GM12878 (cell line): ENCODE measurements around the gene TEKT5. TPM values are rescaled to one million over a fixed set of nuclear protein-coding genes. Genes with fewer than 3 reads are reported as not detected.

Experiments
- ATAC-seq: fragments of 200-7000 bp; cut with Tn5 transposase; 3 replicates; pipeline ENCODE4 v1.9.1; 2020; ENCODE audit warnings: mild to moderate bottlenecking, moderate library complexity
- BruUV-seq: library from RNA; stranded (reverse); fragments of 400-500 nt; replicated peaks from 2 replicates; lab custom pipeline; 2021; lab: Mats Ljungman, UMichigan
- CTCF ChIA-PET: fragments of 300-600 bp; sonication (Branson Sonifier 250); formaldehyde crosslinking; extraction: SDS; loops from one replicate; lab custom pipeline; 2021; ENCODE audit warnings: inconsistent platforms; lab: Yijun Ruan, JAX
- POLR2A ChIA-PET: fragments of 350-600 bp; formaldehyde crosslinking; extraction: SDS; loops from one replicate; lab custom pipeline; 2021; ENCODE audit warnings: inconsistent platforms; lab: Charles Lee
- RAD21 ChIA-PET: fragments of 300-600 bp; sonication (Branson Sonifier 250); formaldehyde crosslinking; loops from one replicate; lab custom pipeline; 2023; ENCODE audit warnings: antibody characterized with exemption; ENCODE audit not compliant: unreplicated experiment; lab: Charles Lee
- SMC1A ChIA-PET: fragments of 300-600 bp; sonication (Branson Sonifier 250); formaldehyde crosslinking; loops from one replicate; lab custom pipeline; 2023; ENCODE audit not compliant: unreplicated experiment, uncharacterized antibody; lab: Charles Lee
- DNase-seq: peaks from one replicate; pipeline ENCODE4 v3.0.0-alpha.2; 2011; ENCODE audit warnings: low read depth, low spot score
- FAIRE-seq: peaks from 3 replicates; lab custom pipeline; 2011; peaks lifted over from hg19 to GRCh38; lab: Jason Lieb, UNC
- H2AFZ ChIP-seq: 2 replicates; pipeline ENCODE4 v1.6.0; 2011; ENCODE audit warnings: low read depth, low read length, control low read depth; ENCODE audit not compliant: control insufficient read depth
- H3K27ac ChIP-seq: 2 replicates; pipeline ENCODE4 v1.5.1; 2011; ENCODE audit warnings: control low read depth; ENCODE audit not compliant: control insufficient read depth, insufficient read depth
- H3K27me3 ChIP-seq, 2 experiments: replicated peaks in 1 of 2; 2 replicates each; pipeline versions ENCODE4 v1.6.0 to v1.6.1; 2011; ENCODE audit warnings: low read length in 1 of 2; ENCODE audit not compliant: control insufficient read depth in 2 of 2, insufficient read depth in 2 of 2
- H3K36me3 ChIP-seq, 2 experiments: 2 replicates each; pipeline ENCODE4 v1.5.1; 2011; ENCODE audit warnings: low read length in 1 of 2; ENCODE audit not compliant: control insufficient read depth in 2 of 2, insufficient read depth in 2 of 2
- H3K4me1 ChIP-seq: 2 replicates; pipeline ENCODE4 v1.6.1; 2011; ENCODE audit warnings: mild to moderate bottlenecking, low read length, moderate library complexity, mixed read lengths; ENCODE audit not compliant: control insufficient read depth, insufficient read depth
- H3K4me2 ChIP-seq: 2 replicates; pipeline ENCODE4 v1.6.0; 2011; ENCODE audit warnings: control low read depth; ENCODE audit not compliant: control insufficient read depth, insufficient read depth
- H3K4me3 ChIP-seq: fragments of 200-600 bp; sonication (generic); 2 replicates; pipeline ENCODE4 v1.5.1; 2016
- H3K79me2 ChIP-seq: 2 replicates; pipeline ENCODE4 v1.6.0; 2011; ENCODE audit warnings: low read length; ENCODE audit not compliant: control insufficient read depth, insufficient read depth
- H3K9ac ChIP-seq: 2 replicates; pipeline ENCODE4 v1.8.0; 2011; ENCODE audit warnings: low read length, control low read depth, mixed read lengths; ENCODE audit not compliant: control insufficient read depth, insufficient read depth
- H3K9me3 ChIP-seq: replicated peaks from 3 replicates; pipeline ENCODE4 v1.5.1; 2011; ENCODE audit warnings: mild to moderate bottlenecking, low read length; ENCODE audit not compliant: control insufficient read depth, insufficient read depth
- H4K20me1 ChIP-seq: 2 replicates; pipeline ENCODE4 v1.6.0; 2011; ENCODE audit not compliant: control insufficient read depth, insufficient read depth
- CHD2 ChIP-seq: IDR thresholded peaks from 2 replicates; pipeline ENCODE4 v1.6.1; 2011; ENCODE audit warnings: low read depth, low read length, improper control_type of control experiment, borderline replicate concordance
- FOXK2 ChIP-seq: fragments of 450-650 bp; IDR thresholded peaks from 2 replicates; pipeline ENCODE4 v1.6.1; 2017; ENCODE audit warnings: mild to moderate bottlenecking, moderate library complexity
- GABPA ChIP-seq: IDR thresholded peaks from 2 replicates; pipeline ENCODE4 v1.6.1; 2014; ENCODE audit warnings: antibody characterized with exemption, low read depth, mild to moderate bottlenecking, inconsistent platforms
- GATAD2B ChIP-seq: fragments of 450-650 bp; conservative IDR thresholded peaks from 2 replicates; pipeline ENCODE4 v1.6.1; 2017; ENCODE audit warnings: low read depth, mild to moderate bottlenecking, moderate library complexity
- IRF4 ChIP-seq: IDR thresholded peaks from 2 replicates; pipeline ENCODE4 v1.6.1; 2011; ENCODE audit warnings: low read depth, low read length
- NR2F1 ChIP-seq: fragments of 450-650 bp; conservative IDR thresholded peaks from 2 replicates; pipeline ENCODE4 v1.6.1; 2017; ENCODE audit warnings: mild to moderate bottlenecking
- RAD51 ChIP-seq: fragments of 450-650 bp; IDR thresholded peaks from 2 replicates; pipeline ENCODE4 v1.6.1; 2016; ENCODE audit warnings: moderate library complexity, mild to moderate bottlenecking, inconsistent platforms
- RELA ChIP-seq: fragments of 450-650 bp; IDR thresholded peaks from 2 replicates; pipeline ENCODE4 v1.8.0; 2014; ENCODE audit warnings: borderline replicate concordance; ENCODE audit not compliant: partially characterized antibody
- SIX5 ChIP-seq: IDR thresholded peaks from 2 replicates; pipeline ENCODE4 v1.6.1; 2011; ENCODE audit warnings: mild to moderate bottlenecking, low read depth, low read length, moderate library complexity; ENCODE audit not compliant: severe bottlenecking
- SMAD5 ChIP-seq: IDR thresholded peaks from 2 replicates; pipeline ENCODE4 v1.6.1; 2016; ENCODE audit warnings: antibody characterized with exemption, low read depth
- SREBF1 ChIP-seq: IDR thresholded peaks from 2 replicates; pipeline ENCODE4 v1.6.1; 2012; ENCODE audit warnings: mild to moderate bottlenecking, low read length
- SUZ12 ChIP-seq: fragments of 200-600 bp; sonication (generic); IDR thresholded peaks from one replicate; pipeline ENCODE4 v1.6.1; 2018; ENCODE audit warnings: antibody characterized with exemption, mild to moderate bottlenecking; ENCODE audit not compliant: unreplicated experiment
- ZNF207 ChIP-seq: fragments of 450-650 bp; IDR thresholded peaks from 2 replicates; pipeline ENCODE4 v1.6.1; 2014; ENCODE audit warnings: antibody characterized with exemption, mild to moderate bottlenecking, borderline replicate concordance
- WGBS: methylation state at CpG from one replicate; pipeline ENCODE4 v1.1.6; 2016; ENCODE audit warnings: low lambda C conversion rate; ENCODE audit not compliant: insufficient replicate concordance, insufficient coverage; ENCODE audit errors: missing lambda C conversion rate; 5-methylcytosine and 5-hydroxymethylcytosine counted together
- in situ Hi-C: fragments of 300-500 bp; cut with MboI; formaldehyde crosslinking; loops from 9 replicates; pipeline ENCODE4 v1.14.3; 2018; ENCODE audit warnings: mixed read lengths
- intact Hi-C: fragments of 100-400 bp; cut with micrococcal nuclease; formaldehyde crosslinking; loops from one replicate; pipeline ENCODE4 v1.14.2; 2022; ENCODE audit not compliant: unreplicated experiment
- polyA plus RNA-seq, 11 experiments: library from polyadenylated mRNA; depleted of rRNA in 4 of 11; unstranded in 6 of 11; stranded (reverse) in 5 of 11; fragments of >200 nt; fragmentation: Nextera tagmentation in 4 of 11; fragmentation: Illumina TruSeq in 1 of 11; extraction: Ambion mirVana in 4 of 11; extraction: Trizol in 1 of 11; gene quantifications; 1 replicate in 1 of 11; 2 replicates in 10 of 11; pipeline versions ENCODE4 v1.2.1 to v1.2.3, GENCODE V29; 2011 to 2016; ENCODE audit warnings: inconsistent platforms in 2 of 11, missing spikeins in 2 of 11, low read depth in 1 of 11
- total RNA-seq, 4 experiments: library from RNA; depleted of rRNA in 3 of 4; stranded (reverse); fragments of >200 nt in 3 of 4; fragmentation: Illumina TruSeq in 1 of 4; extraction: Trizol in 1 of 4; gene quantifications; 2 replicates each; pipeline versions ENCODE4 v1.2.1 to v1.2.3, GENCODE V29; 2013 to 2021
- TF ChIP-seq, protein P1 (sequence below): IDR thresholded peaks from 2 replicates; pipeline ENCODE4 v1.6.1; 2011; ENCODE audit warnings: borderline replicate concordance, low read depth, mild to moderate bottlenecking, moderate library complexity, mixed read lengths, low read length; ENCODE audit not compliant: insufficient read depth; ENCODE audit errors: extremely low read length
- TF ChIP-seq, protein P2 (sequence below): IDR thresholded peaks from 2 replicates; pipeline ENCODE4 v1.6.1; 2012; ENCODE audit warnings: low read depth, low read length, improper control_type of control experiment
- TF ChIP-seq, protein P3 (sequence below): fragments of 450-650 bp; IDR thresholded peaks from 2 replicates; pipeline ENCODE4 v1.6.1; 2018; ENCODE audit warnings: borderline replicate concordance, mild to moderate bottlenecking; ENCODE audit not compliant: partially characterized antibody

Gene TEKT5
- total and polyA plus RNA-seq, 10 of the 15 experiments (the other 5 are each of a cell fraction or from before 2014, with no cell fraction given) = 0.19 to 2.2 (median 0.68) TPM; not detected in 1

DNA sequence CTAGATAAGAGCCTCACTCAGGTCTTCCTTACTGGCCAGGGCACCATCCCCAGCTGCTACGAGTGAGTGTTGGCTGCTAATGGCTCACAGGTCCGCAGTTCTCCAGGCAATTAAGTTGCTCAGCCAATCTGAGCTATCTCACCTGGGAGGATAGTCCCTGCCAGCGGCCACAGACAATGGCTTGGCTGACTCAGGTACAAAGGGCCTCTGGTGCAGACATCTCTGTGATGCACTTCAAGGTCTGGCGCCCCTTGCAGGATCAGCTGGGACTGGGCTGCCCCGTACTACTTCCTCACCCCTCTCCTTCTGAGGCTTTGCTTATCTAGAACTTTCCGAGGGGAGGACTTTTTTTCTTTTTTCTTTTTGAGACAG, 65.2 kb downstream of the TEKT5 start:
- ATAC-seq = 0 out of 3 replicates have a peak, but pooled peaks have one; percentile 27
- FAIRE-seq = no peak
- 30% methylated on average over 6 of the region's 6 CpGs for WGBS
- RAD21 ChIA-PET = interaction anchor here (0.7 kb wide), 1 partner anchor 24 kb away, joined by 3 read pairs; no protein-coding TSS in a partner anchor
- H4K20me1 ChIP-seq = no peaks in the 10 kb centered on the region
- no peak for DNase-seq
- H3K4me3 ChIP-seq = no peak overlapping the region
- H2AFZ ChIP-seq = no peak overlapping the region
- intact Hi-C loops = no loop called here
- no TSS peak for BruUV-seq
- no peak overlapping the region for H3K9ac ChIP-seq
- no peaks in the 10 kb centered on the region for H3K9me3 ChIP-seq
- TF ChIP-seq NR2F1 = no peak
- TF ChIP-seq CHD2 = no peak
- no peak for TF ChIP-seq SUZ12
- TF ChIP-seq, protein P1, sequence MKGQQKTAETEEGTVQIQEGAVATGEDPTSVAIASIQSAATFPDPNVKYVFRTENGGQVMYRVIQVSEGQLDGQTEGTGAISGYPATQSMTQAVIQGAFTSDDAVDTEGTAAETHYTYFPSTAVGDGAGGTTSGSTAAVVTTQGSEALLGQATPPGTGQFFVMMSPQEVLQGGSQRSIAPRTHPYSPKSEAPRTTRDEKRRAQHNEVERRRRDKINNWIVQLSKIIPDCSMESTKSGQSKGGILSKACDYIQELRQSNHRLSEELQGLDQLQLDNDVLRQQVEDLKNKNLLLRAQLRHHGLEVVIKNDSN = no peak
- TF ChIP-seq, protein P2, sequence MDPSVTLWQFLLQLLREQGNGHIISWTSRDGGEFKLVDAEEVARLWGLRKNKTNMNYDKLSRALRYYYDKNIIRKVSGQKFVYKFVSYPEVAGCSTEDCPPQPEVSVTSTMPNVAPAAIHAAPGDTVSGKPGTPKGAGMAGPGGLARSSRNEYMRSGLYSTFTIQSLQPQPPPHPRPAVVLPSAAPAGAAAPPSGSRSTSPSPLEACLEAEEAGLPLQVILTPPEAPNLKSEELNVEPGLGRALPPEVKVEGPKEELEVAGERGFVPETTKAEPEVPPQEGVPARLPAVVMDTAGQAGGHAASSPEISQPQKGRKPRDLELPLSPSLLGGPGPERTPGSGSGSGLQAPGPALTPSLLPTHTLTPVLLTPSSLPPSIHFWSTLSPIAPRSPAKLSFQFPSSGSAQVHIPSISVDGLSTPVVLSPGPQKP = no peak
- no peak for TF ChIP-seq SIX5
- TF ChIP-seq RELA = no peak
- TF ChIP-seq SMAD5 = no peak
- no peak for TF ChIP-seq ZNF207
- no peak for TF ChIP-seq GABPA
- TF ChIP-seq, protein P3, sequence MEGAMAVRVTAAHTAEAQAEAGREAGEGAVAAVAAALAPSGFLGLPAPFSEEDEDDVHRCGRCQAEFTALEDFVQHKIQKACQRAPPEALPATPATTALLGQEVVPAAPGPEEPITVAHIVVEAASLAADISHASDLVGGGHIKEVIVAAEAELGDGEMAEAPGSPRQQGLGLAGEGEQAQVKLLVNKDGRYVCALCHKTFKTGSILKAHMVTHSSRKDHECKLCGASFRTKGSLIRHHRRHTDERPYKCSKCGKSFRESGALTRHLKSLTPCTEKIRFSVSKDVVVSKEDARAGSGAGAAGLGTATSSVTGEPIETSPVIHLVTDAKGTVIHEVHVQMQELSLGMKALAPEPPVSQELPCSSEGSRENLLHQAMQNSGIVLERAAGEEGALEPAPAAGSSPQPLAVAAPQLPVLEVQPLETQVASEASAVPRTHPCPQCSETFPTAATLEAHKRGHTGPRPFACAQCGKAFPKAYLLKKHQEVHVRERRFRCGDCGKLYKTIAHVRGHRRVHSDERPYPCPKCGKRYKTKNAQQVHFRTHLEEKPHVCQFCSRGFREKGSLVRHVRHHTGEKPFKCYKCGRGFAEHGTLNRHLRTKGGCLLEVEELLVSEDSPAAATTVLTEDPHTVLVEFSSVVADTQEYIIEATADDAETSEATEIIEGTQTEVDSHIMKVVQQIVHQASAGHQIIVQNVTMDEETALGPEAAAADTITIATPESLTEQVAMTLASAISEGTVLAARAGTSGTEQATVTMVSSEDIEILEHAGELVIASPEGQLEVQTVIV = no peak
- TF ChIP-seq FOXK2 = no peak
- TF ChIP-seq IRF4 = no peak
- no peak for TF ChIP-seq GATAD2B
- no peak for TF ChIP-seq SREBF1
- TF ChIP-seq RAD51 = no peak
- TF ChIP-seq, all 136 proteins: peak for 0
- no peaks in the 10 kb centered on the region; a peak in 1 of 4 replicates for H3K27me3 ChIP-seq
- no peak overlapping the region for H3K4me2 ChIP-seq
- in situ Hi-C loops = no loop called here
- SMC1A ChIA-PET = no interaction called here
- H3K79me2 ChIP-seq = no peaks in the 10 kb centered on the region
- POLR2A ChIA-PET = interaction anchor here (1.4 kb wide), 1 partner anchor 18 kb away, joined by 3 read pairs; no protein-coding TSS in a partner anchor
- peaks cover 6% of the 10 kb centered on the region for H3K4me1 ChIP-seq
- H3K27ac ChIP-seq = no peak overlapping the region
- no peaks in the 10 kb centered on the region for H3K36me3 ChIP-seq
- CTCF ChIA-PET = interaction anchor here (0.9 kb wide), 1 partner anchor 63 kb away, joined by 3 read pairs; no protein-coding TSS in a partner anchor
